ENCODE data around the gene DLGAP1. TPM values are rescaled to one million over a fixed set of nuclear protein-coding genes. Genes with fewer than 3 reads are reported as not detected.

DLGAP1 gene
- total RNA-seq, 1 donor from 2014 or later = 11.5 TPM

GRCh38 chr18:3873698-3874097, 581.4 kb downstream of the DLGAP1 start:
- Mint-ChIP-seq H3K4me1 (peaks cover 10% of the 10 kb centered on the region), H3K9me3 (no peaks in the 10 kb centered on the region), H3K27me3 (ENCODE audit: low read depth) (peaks cover 4% of the 10 kb centered on the region), H3K4me3 (no peak overlapping the region), H3K36me3 (ENCODE audit: low read depth) (peaks cover 3% of the 10 kb centered on the region), H3K27ac (ENCODE audit: unreplicated experiment) (no peak overlapping the region)
- DNase-seq (ENCODE audit: low read depth, low spot score) = no peak
- TF ChIP-seq CTCF (conservative IDR thresholded peaks at IDR 0.05) = no peak

- Mint-ChIP-seq H3K4me1 (peaks cover 10% of the 10 kb centered on the region), H3K27me3 (ENCODE audit: low read depth) (peaks cover 4% of the 10 kb centered on the region), H3K27ac (ENCODE audit: unreplicated experiment) (no peak overlapping the region), H3K4me3 (no peak overlapping the region), H3K36me3 (ENCODE audit: low read depth) (no peaks in the 10 kb centered on the region), H3K9me3 (no peaks in the 10 kb centered on the region)
- no peak for TF ChIP-seq CTCF (conservative IDR thresholded peaks at IDR 0.05)
- no peak for DNase-seq (ENCODE audit: low read depth, low spot score)
These were observed 581.9 kb downstream of the DLGAP1 start for GRCh38 chr18:3873211-3873610.

GRCh38 chr18:3872641-3873040, 582.5 kb downstream of the DLGAP1 start:
- H3K27ac Mint-ChIP-seq (ENCODE audit: unreplicated experiment) = no peak overlapping the region
- peaks cover 10% of the 10 kb centered on the region for H3K4me1 Mint-ChIP-seq
- DNase-seq (ENCODE audit: low read depth, low spot score) = no peak
- H3K27me3 Mint-ChIP-seq (ENCODE audit: low read depth) = peaks cover 4% of the 10 kb centered on the region
- H3K4me3 Mint-ChIP-seq = no peak overlapping the region
- H3K9me3 Mint-ChIP-seq = no peaks in the 10 kb centered on the region
- no peaks in the 10 kb centered on the region for H3K36me3 Mint-ChIP-seq (ENCODE audit: low read depth)
- no peak for TF ChIP-seq CTCF (conservative IDR thresholded peaks at IDR 0.05)

- Mint-ChIP-seq H3K36me3 (ENCODE audit: low read depth) (no peaks in the 10 kb centered on the region), H3K9me3 (no peaks in the 10 kb centered on the region), H3K4me1 (peaks cover 10% of the 10 kb centered on the region), H3K27ac (ENCODE audit: unreplicated experiment) (no peak overlapping the region), H3K4me3 (no peak overlapping the region), H3K27me3 (ENCODE audit: low read depth) (peaks cover 4% of the 10 kb centered on the region)
- DNase-seq (ENCODE audit: low read depth, low spot score) = no peak
- no peak for TF ChIP-seq CTCF (conservative IDR thresholded peaks at IDR 0.05)
These were observed 583.4 kb downstream of the DLGAP1 start for GRCh38 chr18:3871687-3872086.

- Mint-ChIP-seq H3K4me1 (peaks cover 10% of the 10 kb centered on the region), H3K36me3 (ENCODE audit: low read depth) (no peaks in the 10 kb centered on the region), H3K27ac (ENCODE audit: unreplicated experiment) (no peak overlapping the region), H3K27me3 (ENCODE audit: low read depth) (peaks cover 4% of the 10 kb centered on the region), H3K4me3 (no peak overlapping the region), H3K9me3 (no peaks in the 10 kb centered on the region)
- TF ChIP-seq CTCF (conservative IDR thresholded peaks at IDR 0.05) = no peak
- no peak for DNase-seq (ENCODE audit: low read depth, low spot score)
These were observed 584.2 kb downstream of the DLGAP1 start for GRCh38 chr18:3870914-3871313.

GRCh38 chr18:3869848-3870247, 585.3 kb downstream of the DLGAP1 start:
- no peak for DNase-seq (ENCODE audit: low read depth, low spot score)
- peaks cover 4% of the 10 kb centered on the region for H3K27me3 Mint-ChIP-seq (ENCODE audit: low read depth)
- no peaks in the 10 kb centered on the region for H3K9me3 Mint-ChIP-seq
- peak; percentile 71 for TF ChIP-seq CTCF (conservative IDR thresholded peaks at IDR 0.05)
- no peak overlapping the region for H3K27ac Mint-ChIP-seq (ENCODE audit: unreplicated experiment)
- no peak overlapping the region for H3K4me3 Mint-ChIP-seq
- H3K36me3 Mint-ChIP-seq (ENCODE audit: low read depth) = no peaks in the 10 kb centered on the region
- H3K4me1 Mint-ChIP-seq = peaks cover 10% of the 10 kb centered on the region
